HCT116 (cell line): ENCODE measurements around the gene KRTAP29-1.

Experiments used
- CTCF ChIP-seq, 3 experiments: fragments of 200-600 bp in 1 of 3; sonication (generic) in 1 of 3; IDR thresholded peaks in 2 of 3; conservative IDR thresholded peaks in 1 of 3; 2 replicates each; pipeline ENCODE4 v1.5.1; 2012 to 2017; ENCODE audit warnings: low read depth in 2 of 3, low read length in 2 of 3, antibody characterized with exemption in 1 of 3, borderline replicate concordance in 1 of 3, control low read depth in 1 of 3, mild to moderate bottlenecking in 1 of 3, mixed read lengths in 1 of 3, mixed run types in 1 of 3, moderate library complexity in 1 of 3; ENCODE audit not compliant: insufficient read depth in 1 of 3
- EZH2 ChIP-seq: fragments of 200-600 bp; sonication (generic); IDR thresholded peaks from 2 replicates; pipeline ENCODE4 v1.6.1; 2017; ENCODE audit warnings: antibody characterized with exemption, mixed run types
- REST ChIP-seq: IDR thresholded peaks from 2 replicates; pipeline ENCODE4 v1.6.1; 2012; ENCODE audit warnings: low read depth

GRCh38 chr17:41331606-41332005, 29.0 kb upstream of the KRTAP29-1 start:
- TF ChIP-seq EZH2 (no peak), CTCF (IDR thresholded peaks at IDR 0.05 in 2 of 3, conservative IDR thresholded peaks at IDR 0.05 in 1 of 3; ENCODE audit: borderline replicate concordance in 1 of 3, insufficient read depth in 1 of 3, low read depth in 2 of 3, low read length in 2 of 3) (no peak), REST (no peak)
